Hematopoietic multipotent progenitor cell (in vitro differentiated cells): ENCODE results near the gene FABP6. TPM values are rescaled to one million over a fixed set of nuclear protein-coding genes. Genes with fewer than 3 reads are reported as not detected.
"Not testable (repeated sequence)": the region's sequence is repeated elsewhere in the genome, so short reads cannot be mapped to it uniquely, and the experiment has no call there.

Experiments
- DNase-seq, 3 donors: peaks; one replicate each; pipeline ENCODE4 v3.0.0-alpha.2; 2011 to 2015; ENCODE audit warnings: low read depth in 2 of 3, low spot score in 2 of 3
- total RNA-seq: library from RNA; depleted of rRNA; stranded (reverse); fragments of >200 nt; gene quantifications from one replicate; pipeline ENCODE4 v1.2.3, GENCODE V29; 2012

The FABP6 gene
- not detected for total RNA-seq

GRCh38 chr5:160229190-160229742 lies at the start of gene FABP6:
Gene FABP6 (plus strand): TSS chr5:160229506. CDS start chr5:160229558, 52 bp downstream.
- no peak for DNase-seq

- no peak for DNase-seq
These were observed 48.4 kb upstream of the FABP6 start for GRCh38 chr5:160180931-160181330.

DNA sequence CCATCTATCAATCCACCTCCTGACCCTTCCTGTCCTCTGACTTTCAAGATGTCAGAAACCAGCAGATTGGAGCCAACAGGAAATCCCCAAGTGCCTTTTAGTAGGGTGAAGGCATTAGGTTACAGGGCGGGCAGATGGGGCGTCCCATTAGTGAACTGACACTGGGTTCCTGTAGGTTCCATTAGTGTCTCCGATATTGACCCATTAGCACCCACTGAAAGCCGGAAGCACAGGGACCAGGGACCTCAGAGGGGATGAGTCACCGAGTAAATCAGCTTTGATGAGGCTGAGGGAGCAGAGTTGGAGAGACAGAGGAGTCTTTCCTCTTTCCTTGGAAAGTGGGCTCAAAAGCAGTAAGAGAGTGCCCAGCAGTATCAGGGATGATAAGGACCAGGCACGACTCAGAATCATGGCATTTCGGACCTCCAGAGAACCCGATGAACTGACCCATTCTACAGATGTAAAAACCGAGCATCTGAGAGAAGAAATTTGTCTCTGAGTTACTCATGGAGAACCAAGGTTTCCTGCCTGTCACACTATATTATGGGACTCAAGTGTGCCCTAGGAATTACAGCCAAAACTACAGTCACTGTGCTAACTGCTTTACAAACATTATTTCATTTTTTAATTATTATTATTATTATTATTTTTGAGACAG lies 47.2 kb upstream of the FABP6 start:
- DNase-seq: no peak

DNA sequence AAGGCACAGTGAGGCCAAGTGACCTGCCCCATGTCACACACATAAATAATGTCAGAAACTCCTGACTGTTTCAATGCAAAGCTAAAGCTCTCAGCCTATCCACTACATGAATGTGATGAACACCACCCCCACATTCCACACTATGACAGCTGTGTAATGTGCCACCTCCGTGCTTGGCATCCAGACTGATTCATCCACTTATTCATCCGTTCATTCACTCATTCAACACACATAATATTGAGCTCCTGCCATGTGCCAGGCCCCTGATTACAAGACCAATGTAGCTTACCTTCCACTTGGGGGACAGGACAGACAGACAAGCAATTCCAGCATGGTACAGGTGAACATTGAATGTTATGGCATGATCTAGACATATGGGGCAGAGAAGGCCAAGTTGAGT lies 46.2 kb upstream of the FABP6 start:
- no peak for DNase-seq

DNA sequence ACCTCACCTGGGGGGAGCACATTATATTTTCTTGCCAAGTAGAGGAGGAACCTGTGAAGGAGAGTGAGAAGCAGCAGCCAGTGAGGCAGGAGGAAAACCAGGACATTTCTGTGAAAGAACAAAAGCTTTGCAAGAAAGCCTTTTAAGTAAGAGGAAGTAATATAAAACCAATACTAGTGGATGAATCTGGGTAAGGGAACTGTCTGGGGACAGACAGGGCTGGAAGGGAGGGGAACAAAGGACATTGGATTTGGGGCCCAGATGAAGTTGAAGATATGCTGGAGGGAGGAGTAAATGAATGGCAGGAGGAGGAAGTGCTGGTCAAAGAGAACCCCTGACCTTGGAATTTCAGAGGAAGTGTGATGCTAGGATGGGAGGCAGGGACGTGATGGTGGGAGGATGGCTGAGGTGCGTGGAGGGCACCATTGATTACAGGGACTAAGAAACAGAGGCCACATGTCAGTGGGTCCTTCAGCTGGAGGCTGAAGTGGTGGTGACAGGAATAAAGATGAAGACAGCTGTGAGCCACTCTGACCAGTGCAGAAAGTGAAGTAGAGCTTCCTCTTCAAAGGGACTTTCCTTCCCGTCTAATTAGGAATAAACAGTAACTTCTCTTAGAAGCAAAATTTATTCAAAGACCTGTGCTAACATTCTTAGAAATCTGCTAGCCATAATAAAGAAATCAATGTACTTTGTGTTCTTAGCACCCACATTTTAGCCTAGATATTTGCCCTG lies 43.5 kb upstream of the FABP6 start:
- DNase-seq: no peak

DNA sequence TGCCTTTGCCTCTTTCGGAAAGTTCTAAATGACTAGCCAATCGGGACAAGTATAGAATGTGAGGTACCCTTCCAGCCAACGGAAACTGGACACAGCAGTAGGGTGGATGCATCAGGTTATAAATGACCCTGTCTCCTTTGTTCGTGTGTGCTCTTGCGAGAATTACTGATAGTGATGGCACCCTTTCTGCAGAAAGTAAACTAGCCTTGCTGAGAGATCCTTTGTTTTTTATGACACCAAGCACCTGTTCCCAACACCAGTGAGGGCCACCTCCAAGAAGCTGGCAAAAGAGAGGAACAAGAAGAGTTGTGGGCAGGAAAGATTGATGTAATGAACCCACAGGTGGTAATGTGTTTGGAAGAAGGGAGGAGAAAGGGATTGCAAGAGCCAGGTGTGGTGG lies 42.8 kb upstream of the FABP6 start:
- no peak for DNase-seq

GRCh38 chr5:160187091-160187490 lies 42.2 kb upstream of the FABP6 start:
- DNase-seq: no peak

- DNase-seq: peak in 1 of 3 donors; percentile 33
These were observed 40.9 kb upstream of the FABP6 start for GRCh38 chr5:160188141-160189015.

DNA sequence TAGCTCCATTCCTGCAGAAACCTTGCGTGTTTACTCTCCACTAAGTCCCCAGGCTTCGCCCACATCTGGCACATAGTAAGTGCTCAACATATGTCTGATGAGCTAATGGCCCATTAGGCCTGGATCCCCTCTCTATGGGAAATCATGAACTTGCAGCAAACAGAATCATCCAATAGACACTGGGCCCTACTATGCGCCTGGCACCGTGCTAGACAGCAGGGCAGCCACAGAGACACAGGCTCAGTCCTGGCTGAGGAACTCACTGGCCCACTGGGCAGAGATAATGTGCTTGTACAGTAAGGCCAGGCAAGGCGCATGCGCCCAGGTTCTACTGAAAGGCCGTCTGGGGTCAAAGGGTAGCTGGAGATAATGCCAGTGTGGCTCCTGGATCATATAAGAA lies 36.9 kb upstream of the FABP6 start:
- no peak for DNase-seq

DNA sequence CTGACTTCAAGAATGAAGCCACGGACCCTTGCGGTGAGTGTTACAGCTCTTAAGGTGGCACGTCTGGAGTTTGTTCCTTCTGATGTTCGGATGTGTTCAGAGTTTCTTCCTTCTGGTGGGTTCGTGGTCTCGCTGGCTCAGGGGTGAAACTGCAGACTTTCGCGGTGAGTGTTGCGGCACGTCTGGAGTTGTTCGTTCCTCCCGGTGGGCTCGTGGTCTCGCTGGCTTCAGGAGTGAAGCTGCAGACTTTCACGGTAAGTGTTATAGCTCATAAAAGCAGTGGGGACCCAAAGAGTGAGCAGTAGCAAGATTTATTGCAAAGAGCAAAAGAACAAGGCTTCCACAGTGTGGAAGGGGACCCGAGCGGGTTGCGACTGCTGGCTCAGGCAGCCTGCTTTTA lies 36.2 kb upstream of the FABP6 start:
- DNase-seq: not testable (repeated sequence)

GRCh38 chr5:160193790-160194189 lies 35.5 kb upstream of the FABP6 start:
- DNase-seq: not testable (repeated sequence)

GRCh38 chr5:160197341-160198144 lies 31.8 kb upstream of the FABP6 start:
- peak in 1 of 3 donors; percentile 29 for DNase-seq

- DNase-seq: no peak
These were observed 31.2 kb upstream of the FABP6 start for GRCh38 chr5:160198146-160198545.

GRCh38 chr5:160198841-160199409 lies 30.4 kb upstream of the FABP6 start:
- no peak for DNase-seq

DNA sequence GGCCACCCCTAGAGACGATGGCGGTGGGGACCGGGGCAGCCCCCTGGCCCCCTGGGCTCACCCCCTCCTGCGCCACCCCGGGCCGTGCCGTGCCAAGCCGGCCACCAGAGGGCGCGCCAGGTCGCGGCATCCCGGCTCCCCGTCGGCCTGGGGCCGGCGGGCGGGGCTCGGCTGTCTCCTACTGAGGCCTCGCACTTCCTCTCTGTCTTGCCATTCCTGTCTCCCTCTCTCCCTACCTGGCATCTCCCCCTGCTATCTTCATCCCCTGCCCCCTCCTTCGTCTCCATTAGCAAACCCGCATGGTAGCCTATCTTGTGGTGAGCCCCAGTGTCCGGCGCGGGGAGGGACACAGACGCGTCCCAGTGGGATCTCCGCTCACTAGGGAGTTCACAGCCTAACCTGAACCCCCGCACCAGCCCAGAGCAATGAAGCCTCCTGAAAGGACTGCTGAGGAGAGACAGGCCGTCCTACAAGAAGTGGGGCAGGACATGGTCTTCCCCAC lies 29.8 kb upstream of the FABP6 start:
- peak; percentile 50 to 74 (median 62) for DNase-seq

DNA sequence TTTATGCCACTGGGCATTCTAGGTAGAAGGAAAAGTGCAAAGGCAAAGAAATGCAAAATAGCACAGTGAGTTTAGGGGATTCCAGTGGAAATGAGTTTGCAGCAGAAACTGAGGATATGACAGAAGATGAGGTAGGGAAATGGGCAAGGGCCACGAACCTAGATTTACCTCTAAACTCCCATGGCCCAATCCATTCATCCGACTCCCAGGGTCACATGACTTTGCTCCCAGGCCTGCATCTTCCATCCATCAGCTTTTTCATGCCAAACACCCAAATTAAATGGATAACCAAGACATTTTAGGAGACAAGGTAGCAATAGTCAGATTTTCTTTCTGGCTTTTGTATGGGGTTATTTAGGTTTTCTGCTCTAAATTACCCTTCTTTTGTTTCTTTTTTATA lies 22.2 kb upstream of the FABP6 start:
- no peak for DNase-seq

DNA sequence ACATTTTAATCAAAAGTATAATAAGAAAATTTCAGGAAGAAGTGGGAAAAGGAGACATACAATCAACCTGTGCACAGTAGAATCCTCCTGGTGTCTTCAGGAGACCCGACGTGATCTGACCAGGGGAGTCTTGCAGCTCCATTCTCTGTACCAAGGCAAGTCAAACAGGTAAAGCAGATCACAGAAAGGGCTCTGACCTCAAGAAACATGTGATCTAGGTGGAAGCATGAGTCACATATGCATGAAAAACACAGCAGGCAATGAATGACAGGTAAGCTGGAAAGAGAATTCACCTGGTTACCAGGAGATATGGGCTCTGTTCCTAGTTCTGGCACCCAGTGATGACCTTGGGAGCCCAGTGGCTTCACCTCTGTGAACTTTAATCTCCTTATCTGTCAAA lies 19.4 kb upstream of the FABP6 start:
- no peak for DNase-seq

DNA sequence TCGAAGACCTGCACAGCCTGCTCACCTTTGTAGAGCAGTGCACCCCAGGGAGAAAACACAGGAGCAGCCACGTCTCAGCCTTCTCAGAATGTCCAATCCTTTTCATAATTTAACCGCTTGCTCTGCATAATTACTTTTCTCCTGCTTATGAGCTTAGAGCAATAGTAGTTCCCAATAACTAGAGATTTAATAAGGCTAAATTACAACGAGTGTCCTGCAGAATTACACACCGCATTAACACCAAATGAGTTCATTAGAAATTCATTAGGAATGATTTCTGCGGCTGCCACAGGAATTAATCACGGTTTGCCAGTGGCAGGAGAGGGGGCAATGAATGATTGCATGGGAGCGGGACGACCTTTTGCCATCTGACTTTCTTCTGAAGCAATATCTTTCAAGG lies 18.7 kb upstream of the FABP6 start:
- no peak for DNase-seq

DNA sequence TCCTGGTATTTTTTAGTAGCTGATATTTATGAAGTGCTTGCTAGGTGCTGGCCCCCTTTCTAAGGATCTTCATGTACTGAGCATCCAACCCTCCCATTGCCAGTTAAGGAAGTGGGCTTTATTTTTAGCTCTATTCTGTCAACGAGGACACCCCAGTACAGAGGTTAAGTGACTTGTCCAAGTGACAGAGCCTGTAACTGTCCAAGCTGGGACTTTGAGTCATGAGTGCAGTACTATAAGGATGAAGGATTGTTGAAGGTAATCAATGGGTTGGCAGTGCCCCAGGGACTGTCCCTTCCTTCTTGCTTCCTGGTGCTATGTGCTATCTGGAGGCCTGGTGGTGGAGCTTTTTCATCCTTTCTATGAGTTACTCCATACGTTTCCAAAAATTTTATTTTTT lies 18.0 kb upstream of the FABP6 start:
- no peak for DNase-seq

- DNase-seq: no peak
These were observed 15.8 kb upstream of the FABP6 start for GRCh38 chr5:160213537-160213936.
